Trophoblast cell (in vitro differentiated cells and primary cell): ENCODE results near the gene CHKA.

Experiments used
- DNase-seq, 2 donors: peaks; one replicate each; pipeline ENCODE4 v3.0.0-alpha.2; 2016
- H2AFZ ChIP-seq: 2 replicates; pipeline ENCODE4 v1.6.1; 2013; ENCODE audit warnings: low read length, moderate library complexity, mild to moderate bottlenecking; ENCODE audit not compliant: insufficient read depth, poor library complexity
- H2AK5ac ChIP-seq: 2 replicates; pipeline ENCODE4 v1.6.1; 2013; ENCODE audit warnings: mild to moderate bottlenecking, low read length
- H2BK120ac ChIP-seq: 2 replicates; pipeline ENCODE4 v1.6.1; 2013; ENCODE audit warnings: low read length, mild to moderate bottlenecking, moderate library complexity; ENCODE audit not compliant: insufficient read depth, poor library complexity
- H2BK12ac ChIP-seq: 2 replicates; pipeline ENCODE4 v1.6.1; 2013; ENCODE audit warnings: mild to moderate bottlenecking, low read length, moderate library complexity
- H2BK5ac ChIP-seq: 2 replicates; pipeline ENCODE4 v1.6.1; 2013; ENCODE audit warnings: low read length, low read depth, moderate library complexity, mild to moderate bottlenecking; ENCODE audit not compliant: poor library complexity
- H3K14ac ChIP-seq: 2 replicates; pipeline ENCODE4 v1.6.1; 2013; ENCODE audit warnings: mild to moderate bottlenecking, low read length
- H3K18ac ChIP-seq: 2 replicates; pipeline ENCODE4 v1.6.1; 2013; ENCODE audit warnings: mild to moderate bottlenecking, low read length
- H3K23ac ChIP-seq: 2 replicates; pipeline ENCODE4 v1.6.1; 2013; ENCODE audit warnings: low read length
- H3K27ac ChIP-seq: 2 replicates; pipeline ENCODE4 v1.5.1; 2013; ENCODE audit warnings: low read depth, mild to moderate bottlenecking, inconsistent platforms, low read length, moderate library complexity
- H3K27me3 ChIP-seq: 2 replicates; pipeline ENCODE4 v1.6.1; 2013; ENCODE audit warnings: inconsistent platforms, mild to moderate bottlenecking, low read length, moderate library complexity; ENCODE audit not compliant: insufficient read depth
- H3K36me3 ChIP-seq, 2 experiments: 1 replicate in 1 of 2; 2 replicates in 1 of 2; pipeline ENCODE4 v1.6.1; 2013; ENCODE audit warnings: low read length in 2 of 2, mild to moderate bottlenecking in 2 of 2, moderate library complexity in 1 of 2; ENCODE audit not compliant: insufficient read depth in 2 of 2, control insufficient read depth in 1 of 2
- H3K4ac ChIP-seq: 2 replicates; pipeline ENCODE4 v1.6.1; 2013; ENCODE audit warnings: low read depth, mild to moderate bottlenecking, low read length, moderate library complexity
- H3K4me1 ChIP-seq, 2 experiments: 1 replicate in 1 of 2; 2 replicates in 1 of 2; pipeline ENCODE4 v1.6.1; 2013; ENCODE audit warnings: low read length in 2 of 2, mild to moderate bottlenecking in 2 of 2, moderate library complexity in 1 of 2; ENCODE audit not compliant: insufficient read depth in 2 of 2, control insufficient read depth in 1 of 2
- H3K4me2 ChIP-seq: 2 replicates; pipeline ENCODE4 v1.6.1; 2013; ENCODE audit warnings: inconsistent platforms, mild to moderate bottlenecking, low read length, moderate library complexity
- H3K4me3 ChIP-seq: 2 replicates; pipeline ENCODE4 v1.5.1; 2013; ENCODE audit warnings: mild to moderate bottlenecking, low read depth, low read length, inconsistent platforms
- H3K79me1 ChIP-seq: one replicate; pipeline ENCODE4 v1.6.1; 2013; ENCODE audit warnings: low read length
- H3K79me2 ChIP-seq: 2 replicates; pipeline ENCODE4 v1.6.1; 2013; ENCODE audit warnings: low read length, mild to moderate bottlenecking; ENCODE audit not compliant: control insufficient read depth, insufficient read depth, poor library complexity
- H3K9ac ChIP-seq: 2 replicates; pipeline ENCODE4 v1.6.1; 2013; ENCODE audit warnings: mild to moderate bottlenecking, low read length
- H3K9me3 ChIP-seq: 2 replicates; pipeline ENCODE4 v1.6.1; 2013; ENCODE audit warnings: low read depth, mild to moderate bottlenecking, control low read depth, inconsistent platforms, low read length; ENCODE audit not compliant: insufficient read depth
- H4K12ac ChIP-seq: 2 replicates; pipeline ENCODE4 v1.6.1; 2013; ENCODE audit warnings: low read depth, mild to moderate bottlenecking, low read length, moderate library complexity
- H4K8ac ChIP-seq: 2 replicates; pipeline ENCODE4 v1.6.1; 2013; ENCODE audit warnings: low read depth, mild to moderate bottlenecking, low read length, moderate library complexity
- H4K91ac ChIP-seq: one replicate; pipeline ENCODE4 v1.6.1; 2013; ENCODE audit warnings: low read depth, mild to moderate bottlenecking, low read length, moderate library complexity
- WGBS: extraction: QIAGEN DNeasy Blood & Tissue Kit; methylation state at CpG from one replicate; pipeline ENCODE4 v1.1.7; 2013; ENCODE audit warnings: missing lambda C conversion rate; ENCODE audit not compliant: insufficient read length, insufficient coverage; ENCODE audit errors: extremely low coverage; 5-methylcytosine and 5-hydroxymethylcytosine counted together

Gene CHKA

DNA sequence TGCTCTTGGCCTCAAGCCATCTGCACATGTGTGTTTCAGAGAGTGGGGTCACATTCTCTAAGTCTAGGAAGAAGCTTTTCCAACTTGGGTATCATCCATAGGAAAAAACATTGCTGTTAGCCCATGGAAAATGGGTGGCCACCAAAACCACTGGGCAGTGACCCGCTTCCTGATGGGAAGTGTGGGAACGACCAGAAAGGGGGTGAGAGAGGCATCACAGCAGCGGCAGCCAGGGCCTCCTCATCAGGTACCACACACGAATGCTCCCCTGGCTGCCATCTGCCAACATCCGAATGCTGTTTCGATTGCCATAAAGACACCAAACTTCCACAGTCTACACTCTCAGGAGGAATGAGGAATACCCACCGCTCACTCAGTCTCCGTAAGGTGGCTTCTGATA lies 40.3 kb downstream of the CHKA start:
- whole genome bisulfite sequencing: no CpG with 5 or more reads among the region's 8 CpGs
- Histone ChIP-seq H2AFZ (no peak overlapping the region), H3K79me1 (no peaks in the 10 kb centered on the region), H3K36me3 (peaks cover 16 to 30% of the 10 kb centered on the region in 2 experiments), H2AK5ac (no peak overlapping the region), H3K4me2 (no peak overlapping the region), H2BK5ac (no peak overlapping the region), H4K91ac (no peak overlapping the region), H4K12ac (no peak overlapping the region), H4K8ac (no peak overlapping the region), H3K9me3 (no peaks in the 10 kb centered on the region), H3K27ac (no peak overlapping the region), H2BK120ac (no peak overlapping the region), H3K27me3 (no peaks in the 10 kb centered on the region), H2BK12ac (no peak overlapping the region), H3K4me1 (no peaks in the 10 kb centered on the region), H3K14ac (no peak overlapping the region), H3K4me3 (no peak overlapping the region), H3K9ac (no peak overlapping the region), H3K4ac (no peak overlapping the region), H3K23ac (no peak overlapping the region), H3K79me2 (peaks cover 5% of the 10 kb centered on the region), H3K18ac (no peak overlapping the region)
- DNase-seq: no peak

DNA sequence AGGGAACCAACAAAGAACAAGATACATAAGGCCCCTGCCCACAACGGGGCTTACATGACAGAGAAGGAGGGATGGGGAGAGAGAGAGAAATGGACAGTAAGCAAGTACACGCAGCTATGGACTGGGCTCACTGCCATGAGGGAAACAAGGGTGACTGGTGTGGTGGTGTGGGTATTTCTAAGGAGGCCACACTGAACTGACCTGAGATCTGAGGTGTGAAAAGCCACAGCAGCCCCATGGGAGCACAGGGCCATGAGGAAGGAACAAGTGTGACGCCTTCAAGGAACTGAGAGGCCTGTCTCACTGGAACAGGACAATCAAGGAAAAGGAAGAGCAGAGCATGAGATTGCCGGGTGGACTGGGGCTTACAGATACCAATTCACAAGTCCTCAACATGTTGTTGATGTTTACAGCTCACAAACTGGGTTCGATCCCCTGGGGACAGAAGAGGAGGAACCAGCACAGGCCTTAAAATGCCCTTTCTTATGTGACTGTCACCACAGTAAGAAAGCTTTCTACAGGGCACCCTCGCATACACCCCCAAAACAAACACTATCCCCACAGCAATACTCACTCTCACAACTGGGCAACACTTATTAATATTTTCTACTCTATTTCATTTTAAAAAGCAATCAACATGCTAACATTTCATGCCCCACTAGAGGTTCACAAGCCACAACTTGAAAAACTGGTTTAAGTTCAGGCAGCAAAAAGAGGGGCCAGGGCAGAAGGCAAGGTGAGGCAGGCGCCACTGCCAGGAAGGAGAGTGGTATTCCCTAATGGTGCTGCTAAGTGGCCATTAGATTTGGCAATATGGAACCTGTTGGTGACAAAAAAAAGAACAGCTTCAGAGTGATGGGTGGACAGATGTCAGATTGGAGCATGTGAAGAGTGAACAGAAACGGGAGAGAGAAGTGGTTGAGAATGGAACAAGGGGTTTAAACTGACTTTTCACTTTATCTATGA lies 43.3 kb downstream of the CHKA start:
- Histone ChIP-seq H3K79me2 (peaks cover 3% of the 10 kb centered on the region), H2BK120ac (no peak overlapping the region), H3K4me2 (no peak overlapping the region), H3K4ac (peak overlapping the region; percentile 19), H3K18ac (no peak overlapping the region), H3K27me3 (no peaks in the 10 kb centered on the region), H2AK5ac (no peak overlapping the region), H3K9ac (no peak overlapping the region), H3K14ac (no peak overlapping the region), H4K12ac (no peak overlapping the region), H3K4me3 (no peak overlapping the region), H2BK12ac (no peak overlapping the region), H3K9me3 (no peaks in the 10 kb centered on the region), H2AFZ (no peak overlapping the region), H4K91ac (no peak overlapping the region), H3K79me1 (no peaks in the 10 kb centered on the region), H3K27ac (no peak overlapping the region), H3K4me1 (no peaks in the 10 kb centered on the region), H2BK5ac (no peak overlapping the region), H3K23ac (no peak overlapping the region), H3K36me3 (peaks cover 22 to 42% of the 10 kb centered on the region in 2 experiments), H4K8ac (no peak overlapping the region)
- no CpG with 5 or more reads among the region's 8 CpGs for WGBS
- DNase-seq: no peak

DNA sequence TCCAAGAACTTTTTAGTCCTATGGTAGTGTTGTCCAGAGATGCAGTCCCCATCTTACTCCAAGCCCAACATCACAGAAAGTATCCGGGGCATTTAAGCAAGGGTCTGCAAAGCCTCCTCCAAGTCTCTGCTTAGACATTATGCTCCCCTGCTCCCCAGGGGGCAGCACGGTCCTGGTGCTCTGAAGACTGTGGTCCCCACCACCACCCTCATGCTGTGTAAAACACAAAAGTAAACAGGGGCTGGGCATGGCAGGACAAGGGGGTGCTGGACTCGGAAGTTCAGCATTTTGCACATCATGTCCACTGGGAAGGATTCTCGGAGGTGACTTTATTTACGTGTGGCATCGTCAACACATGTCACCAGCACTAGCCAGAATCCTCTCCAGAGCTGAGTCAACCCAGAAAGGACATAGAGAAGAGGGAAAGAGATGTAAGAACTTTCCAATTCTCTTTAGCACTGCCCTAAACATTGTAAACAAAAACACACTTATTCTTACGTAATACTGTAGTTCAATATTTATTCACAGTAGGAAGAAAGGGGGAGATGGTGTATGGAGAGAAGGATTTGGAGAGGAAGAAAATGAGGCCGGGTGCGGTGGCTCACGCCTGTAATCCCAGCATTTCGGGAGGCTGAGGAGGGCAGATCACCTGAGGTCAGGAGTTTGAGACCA lies 44.7 kb downstream of the CHKA start:
- H3K27ac ChIP-seq: no peak overlapping the region
- H3K4ac ChIP-seq: no peak overlapping the region
- H3K9me3 ChIP-seq: no peaks in the 10 kb centered on the region
- H4K91ac ChIP-seq: no peak overlapping the region
- DNase-seq: no peak
- H3K18ac ChIP-seq: no peak overlapping the region
- no peaks in the 10 kb centered on the region for H3K79me1 ChIP-seq
- no peak overlapping the region for H3K14ac ChIP-seq
- H3K27me3 ChIP-seq: no peaks in the 10 kb centered on the region
- H2BK120ac ChIP-seq: no peak overlapping the region
- peaks cover 22 to 46% of the 10 kb centered on the region in 2 experiments for H3K36me3 ChIP-seq
- peaks cover 3% of the 10 kb centered on the region for H3K79me2 ChIP-seq
- no peak overlapping the region for H4K8ac ChIP-seq
- no peak overlapping the region for H2BK12ac ChIP-seq
- no peak overlapping the region for H2BK5ac ChIP-seq
- H3K23ac ChIP-seq: no peak overlapping the region
- WGBS: 100% methylated on average over 2 of the region's 11 CpGs
- H2AK5ac ChIP-seq: no peak overlapping the region
- no peak overlapping the region for H3K4me3 ChIP-seq
- no peak overlapping the region for H3K9ac ChIP-seq
- no peak overlapping the region for H2AFZ ChIP-seq
- no peaks in the 10 kb centered on the region for H3K4me1 ChIP-seq
- no peak overlapping the region for H3K4me2 ChIP-seq
- H4K12ac ChIP-seq: no peak overlapping the region

DNA sequence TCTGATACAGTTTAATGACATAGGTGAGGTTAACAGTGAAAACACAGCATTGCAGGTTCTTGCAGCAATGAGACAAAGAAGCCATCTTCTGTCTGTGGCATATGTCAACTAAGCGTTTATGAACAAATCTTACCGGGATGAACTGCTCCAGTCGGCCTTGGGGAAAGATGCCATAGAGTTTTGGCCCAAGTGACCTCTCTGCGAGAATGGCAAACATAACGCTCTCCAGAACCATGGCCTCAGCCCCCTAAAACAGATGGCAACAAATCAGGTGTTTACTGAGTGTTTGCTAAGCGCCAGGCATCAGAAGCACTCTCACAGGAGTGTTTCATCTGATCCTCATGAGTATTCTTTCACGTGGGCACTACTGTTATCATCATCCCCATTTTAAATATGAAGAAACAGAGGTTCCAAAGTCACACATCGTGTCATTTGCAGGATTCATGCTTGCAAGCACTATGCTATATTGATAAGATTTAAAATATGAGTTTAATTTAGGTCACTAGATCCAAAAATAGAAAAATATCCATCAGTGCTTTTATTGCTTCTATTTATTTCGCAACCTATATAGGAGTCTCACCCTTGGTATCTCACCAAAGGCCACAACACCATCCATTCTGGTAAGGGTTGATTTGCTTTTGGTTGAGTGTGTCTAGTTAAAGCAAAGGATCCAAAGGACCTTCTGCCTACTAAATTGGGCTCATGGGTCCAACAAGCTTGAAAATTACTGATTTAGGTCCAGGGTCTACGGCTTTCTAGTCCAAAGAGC lies 46.4 kb downstream of the CHKA start:
- no peak overlapping the region for H2BK120ac ChIP-seq
- no peak overlapping the region for H3K14ac ChIP-seq
- no CpG with 5 or more reads among the region's 10 CpGs for WGBS
- no peak overlapping the region for H3K9ac ChIP-seq
- no peak overlapping the region for H2BK5ac ChIP-seq
- no peak overlapping the region for H3K4me2 ChIP-seq
- no peak overlapping the region for H2AFZ ChIP-seq
- no peak overlapping the region for H3K4ac ChIP-seq
- H3K79me2 ChIP-seq: peaks cover 2% of the 10 kb centered on the region
- no peaks in the 10 kb centered on the region for H3K27me3 ChIP-seq
- no peaks in the 10 kb centered on the region for H3K9me3 ChIP-seq
- H3K27ac ChIP-seq: no peak overlapping the region
- no peaks in the 10 kb centered on the region for H3K4me1 ChIP-seq
- no peak overlapping the region for H3K23ac ChIP-seq
- H3K18ac ChIP-seq: no peak overlapping the region
- H4K8ac ChIP-seq: no peak overlapping the region
- H3K79me1 ChIP-seq: no peaks in the 10 kb centered on the region
- peaks cover 20 to 46% of the 10 kb centered on the region in 2 experiments for H3K36me3 ChIP-seq
- H2BK12ac ChIP-seq: no peak overlapping the region
- no peak for DNase-seq
- no peak overlapping the region for H3K4me3 ChIP-seq
- H2AK5ac ChIP-seq: no peak overlapping the region
- no peak overlapping the region for H4K12ac ChIP-seq
- no peak overlapping the region for H4K91ac ChIP-seq
